HEK293T (cell line): Measurements from ENCODE around the gene PER3.

ENCODE experiments used
- ELF4 ChIP-seq: fragments of 450-650 bp; IDR thresholded peaks from 2 replicates; pipeline ENCODE4 v1.6.1; 2017; ENCODE audit warnings: antibody characterized with exemption
- FOXA1 ChIP-seq: fragments of 450-650 bp; IDR thresholded peaks from 2 replicates; pipeline ENCODE4 v1.6.1; 2016; ENCODE audit warnings: mild to moderate bottlenecking
- HDGF ChIP-seq: fragments of 450-650 bp; IDR thresholded peaks from 2 replicates; pipeline ENCODE4 v1.6.1; 2017; ENCODE audit warnings: antibody characterized with exemption, borderline replicate concordance
- L3MBTL2 ChIP-seq: fragments of 450-650 bp; conservative IDR thresholded peaks from 2 replicates; pipeline ENCODE4 v1.6.1; 2016; ENCODE audit warnings: mild to moderate bottlenecking

DNA sequence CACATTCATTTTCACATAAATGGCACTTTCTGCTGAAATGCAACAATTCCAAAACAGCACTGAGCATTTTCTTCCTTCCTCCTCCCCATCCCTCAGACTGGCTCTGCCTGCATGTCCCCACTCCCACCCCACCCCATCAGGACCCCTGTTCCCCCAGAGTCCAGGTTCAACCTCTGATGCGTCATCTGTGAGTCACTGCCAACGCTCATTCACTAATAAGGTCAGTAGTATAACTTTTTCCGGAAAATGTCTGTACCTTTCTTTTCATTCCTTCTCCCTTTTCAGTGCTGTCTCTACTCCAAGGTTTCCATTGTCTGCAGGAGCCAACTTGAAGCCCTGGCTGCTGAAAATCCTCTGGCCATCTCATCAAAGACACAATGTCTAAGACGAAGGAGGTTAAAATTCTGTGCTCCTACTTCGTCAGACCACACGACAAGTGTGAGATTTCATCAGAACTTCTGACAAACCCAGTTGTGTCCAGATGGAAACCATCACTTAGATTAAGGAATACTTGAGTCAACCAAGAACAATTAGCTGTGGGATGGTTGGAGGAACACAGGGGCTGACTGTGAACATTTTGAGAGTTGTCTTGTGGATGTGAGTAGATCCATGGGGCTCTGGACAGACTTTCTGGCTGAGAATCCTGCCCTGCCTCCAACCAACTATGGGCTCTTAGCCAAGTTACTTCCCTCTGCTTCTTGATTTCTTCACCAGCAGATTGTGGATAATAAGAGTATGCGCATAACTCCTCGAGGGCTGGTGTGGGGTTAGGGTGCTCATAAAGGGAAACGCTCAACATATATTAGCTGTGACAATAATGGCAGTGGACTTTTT, 104.4 kb downstream of the PER3 start:
- TF ChIP-seq ELF4: no peak
- no peak for TF ChIP-seq L3MBTL2
- TF ChIP-seq FOXA1: no peak
- no peak for TF ChIP-seq HDGF
